ENCODE results near the gene HOXC6. TPM values are rescaled to one million over a fixed set of nuclear protein-coding genes. Genes with fewer than 3 reads are reported as not detected.
"Not testable (repeated sequence)": the region's sequence is repeated elsewhere in the genome, so short reads cannot be mapped to it uniquely, and the experiment has no call there.

The HOXC6 gene
- total and polyA plus RNA-seq, 2 experiments from 2014 or later = not detected

DNA sequence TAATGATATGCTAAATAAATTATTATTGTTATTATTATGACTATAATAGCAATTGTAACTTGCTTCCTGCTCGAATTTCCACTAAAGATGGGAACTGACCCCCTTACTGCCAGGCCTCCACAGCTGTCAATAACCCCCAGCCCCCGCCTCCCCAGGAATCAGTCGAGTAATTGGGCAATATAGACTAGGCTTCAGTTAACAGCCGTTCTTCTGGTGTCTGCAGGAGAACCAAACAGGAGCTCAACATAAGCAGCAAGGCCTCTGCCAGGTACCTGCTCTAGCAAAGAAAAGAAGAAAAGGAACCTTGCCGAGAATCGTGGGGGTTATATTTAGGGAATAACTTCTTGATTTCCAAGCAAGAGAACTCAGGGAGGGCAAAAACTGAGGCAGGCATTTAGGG is 47.2 kb downstream of the HOXC6 start:
- no peak overlapping the region for H3K27ac ChIP-seq
- no peak for TF ChIP-seq CTCF (IDR thresholded peaks at IDR 0.05; ENCODE audit: low read depth, low read length)
- no peak overlapping the region for H3K4me3 ChIP-seq
- no peaks in the 10 kb centered on the region for H3K4me1 ChIP-seq (ENCODE audit: low read depth)
- no peaks in the 10 kb centered on the region for H3K36me3 ChIP-seq
- no peak for DNase-seq (ENCODE audit: low read depth in 1 of 2, low spot score in 1 of 2)
- no peaks in the 10 kb centered on the region for H3K9me3 ChIP-seq (ENCODE audit: low read depth)
- H3K27me3 ChIP-seq = peaks cover 99% of the 10 kb centered on the region

DNA sequence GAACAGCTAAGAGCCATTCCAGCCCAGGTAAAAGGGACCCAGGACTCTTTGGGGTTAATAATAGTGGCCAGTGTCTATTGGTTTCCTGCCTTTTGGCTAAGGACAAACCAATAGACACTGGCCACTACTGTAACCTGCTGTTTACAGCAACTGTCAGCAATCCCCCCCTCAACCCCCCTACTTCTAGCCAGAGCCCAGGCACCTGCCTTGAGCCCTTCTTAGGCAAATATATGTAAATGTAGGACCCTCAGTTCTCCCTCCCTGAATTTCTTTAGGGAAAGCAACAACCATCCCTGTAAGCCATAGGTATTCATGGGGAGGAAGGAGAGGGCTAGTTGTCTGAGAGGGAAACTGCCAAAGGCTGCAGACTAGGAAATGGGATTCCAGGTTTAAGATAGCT is 47.7 kb downstream of the HOXC6 start:
- H3K27me3 ChIP-seq = peaks cover 99% of the 10 kb centered on the region
- DNase-seq (ENCODE audit: low read depth in 1 of 2, low spot score in 1 of 2) = no peak
- H3K27ac ChIP-seq = no peak overlapping the region
- no peak for TF ChIP-seq CTCF (IDR thresholded peaks at IDR 0.05; ENCODE audit: low read depth, low read length)
- no peaks in the 10 kb centered on the region for H3K36me3 ChIP-seq
- H3K4me3 ChIP-seq = no peak overlapping the region
- no peaks in the 10 kb centered on the region for H3K9me3 ChIP-seq (ENCODE audit: low read depth)
- no peaks in the 10 kb centered on the region for H3K4me1 ChIP-seq (ENCODE audit: low read depth)

DNA sequence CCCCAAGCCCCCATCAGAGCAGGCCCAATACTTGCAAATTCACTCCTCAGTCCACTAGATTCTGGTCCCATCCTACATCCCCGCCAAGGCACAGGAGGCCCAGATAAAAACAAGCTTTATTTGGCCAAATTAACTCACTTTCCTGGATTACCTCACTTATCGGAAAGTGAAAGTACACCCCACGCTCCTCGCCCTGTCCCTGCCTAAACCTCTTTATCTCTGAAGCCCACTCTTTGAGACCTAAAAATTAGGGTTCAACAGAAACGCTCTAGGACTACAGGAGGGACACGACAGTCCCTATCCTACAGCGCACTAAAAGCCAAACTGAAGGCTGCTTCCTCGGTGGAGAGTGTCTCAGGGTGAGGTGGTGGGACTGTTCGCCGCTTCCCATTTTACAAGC is 49.6 kb downstream of the HOXC6 start:
- not testable (repeated sequence) for H3K4me1 ChIP-seq (ENCODE audit: low read depth); DNase-seq (ENCODE audit: low read depth in 1 of 2, low spot score in 1 of 2); H3K27ac ChIP-seq; H3K4me3 ChIP-seq; H3K9me3 ChIP-seq (ENCODE audit: low read depth); H3K36me3 ChIP-seq
- peaks cover 99% of the 10 kb centered on the region for H3K27me3 ChIP-seq

- not testable (repeated sequence) for DNase-seq (ENCODE audit: low read depth in 1 of 2, low spot score in 1 of 2); H3K36me3 ChIP-seq; H3K4me1 ChIP-seq (ENCODE audit: low read depth); H3K9me3 ChIP-seq (ENCODE audit: low read depth); H3K27ac ChIP-seq; H3K4me3 ChIP-seq
- H3K27me3 ChIP-seq = peaks cover 98% of the 10 kb centered on the region
Measured at GRCh38 chr12:54079115-54079514, 50.9 kb downstream of the HOXC6 start.

Other genes starting within 250 kb of the HOXC6 start
- not detected in 2 replicates for gene HOXC13, start 89.6 kb upstream of the HOXC6 start, total RNA-seq
- gene HOXC13, start 89.6 kb upstream of the HOXC6 start, polyA plus RNA-seq = not detected in 2 replicates
- gene HOXC12, start 73.5 kb upstream of the HOXC6 start, total RNA-seq = not detected in 2 replicates
- not detected in 2 replicates for gene HOXC12, start 73.5 kb upstream of the HOXC6 start, polyA plus RNA-seq
- gene HOXC11, start 55.3 kb upstream of the HOXC6 start, total RNA-seq = not detected in 2 replicates
- gene HOXC11, start 55.3 kb upstream of the HOXC6 start, polyA plus RNA-seq = not detected in 2 replicates
- gene HOTAIR, start 53.5 kb upstream of the HOXC6 start, total RNA-seq = not detected in 2 replicates
- not detected in 2 replicates for gene HOTAIR, start 53.5 kb upstream of the HOXC6 start, polyA plus RNA-seq
- not detected in 2 replicates for gene HOXC10, start 43.3 kb upstream of the HOXC6 start, total RNA-seq
- not detected in 2 replicates for gene HOXC10, start 43.3 kb upstream of the HOXC6 start, polyA plus RNA-seq
- not detected in 2 replicates for gene HOXC9, start 28.3 kb upstream of the HOXC6 start, total RNA-seq
- not detected in 2 replicates for gene HOXC9, start 28.3 kb upstream of the HOXC6 start, polyA plus RNA-seq
- 0.06 TPM in 1 of 2 replicates, not detected in the other for gene HOXC8, start 19.5 kb upstream of the HOXC6 start, total RNA-seq
- not detected in 2 replicates for gene HOXC8, start 19.5 kb upstream of the HOXC6 start, polyA plus RNA-seq
- gene HOXC5, start 4.6 kb downstream of the HOXC6 start, total RNA-seq = not detected in 2 replicates
- gene HOXC5, start 4.6 kb downstream of the HOXC6 start, polyA plus RNA-seq = not detected in 2 replicates
- not detected in 2 replicates for gene HOXC4, start 25.4 kb downstream of the HOXC6 start, total RNA-seq
- gene HOXC4, start 25.4 kb downstream of the HOXC6 start, polyA plus RNA-seq = 0.37 TPM in 1 of 2 replicates, not detected in the other
- 54.2 and 57.2 TPM in 2 replicates for gene SMUG1, start 160.5 kb downstream of the HOXC6 start, total RNA-seq
- gene SMUG1, start 160.5 kb downstream of the HOXC6 start, polyA plus RNA-seq = 39.8 and 50.9 TPM in 2 replicates

Data from cardiac muscle cell (in vitro differentiated cells and primary cell).